Activated CD4-positive, alpha-beta memory T cell treated with anti-CD3 and anti-CD28 coated beads for 36 hours (primary cell): Measurements from ENCODE around the gene CALCOCO1. TPM values are rescaled to one million over a fixed set of nuclear protein-coding genes. Genes with fewer than 3 reads are reported as not detected.

Source experiments
- CTCF ChIA-PET: fragments of 350-600 bp; sonication (Branson Sonifier 250); formaldehyde crosslinking; loops from one replicate; lab custom pipeline; 2021; ENCODE audit warnings: antibody characterized with exemption, inconsistent platforms; lab: Charles Lee
- POLR2A ChIA-PET: fragments of 350-600 bp; sonication (Branson Sonifier 250); formaldehyde crosslinking; loops from one replicate; lab custom pipeline; 2021; ENCODE audit warnings: antibody characterized with exemption; lab: Charles Lee
- DNase-seq: peaks from one replicate; pipeline ENCODE4 v3.0.0-alpha.2; 2020
- H3K27ac Mint-ChIP-seq: one replicate; pipeline ENCODE4 v1.8.0; 2021; ENCODE audit warnings: mixed read lengths
- H3K27me3 Mint-ChIP-seq: one replicate; pipeline ENCODE4 v1.8.0; 2021; ENCODE audit warnings: mixed read lengths
- H3K36me3 Mint-ChIP-seq: one replicate; pipeline ENCODE4 v1.8.0; 2021; ENCODE audit warnings: mixed read lengths
- H3K4me1 Mint-ChIP-seq: one replicate; pipeline ENCODE4 v1.8.0; 2021; ENCODE audit warnings: low read depth, mixed read lengths
- H3K4me3 Mint-ChIP-seq: one replicate; pipeline ENCODE4 v1.8.0; 2021; ENCODE audit warnings: mild to moderate bottlenecking, mixed read lengths
- H3K9me3 Mint-ChIP-seq: one replicate; pipeline ENCODE4 v1.8.0; 2021; ENCODE audit warnings: mixed read lengths
- intact Hi-C: fragments of 100-400 bp; cut with micrococcal nuclease; formaldehyde crosslinking; loops from one replicate; pipeline ENCODE4 v1.15.1; 2023
- total RNA-seq, 2 experiments: library from RNA; stranded (reverse); gene quantifications; one replicate each; pipeline ENCODE4 v1.2.3, GENCODE V29; 2021

CALCOCO1 gene
- total RNA-seq, 2 experiments from 2014 or later: 21.2 to 23.7 TPM

DNA sequence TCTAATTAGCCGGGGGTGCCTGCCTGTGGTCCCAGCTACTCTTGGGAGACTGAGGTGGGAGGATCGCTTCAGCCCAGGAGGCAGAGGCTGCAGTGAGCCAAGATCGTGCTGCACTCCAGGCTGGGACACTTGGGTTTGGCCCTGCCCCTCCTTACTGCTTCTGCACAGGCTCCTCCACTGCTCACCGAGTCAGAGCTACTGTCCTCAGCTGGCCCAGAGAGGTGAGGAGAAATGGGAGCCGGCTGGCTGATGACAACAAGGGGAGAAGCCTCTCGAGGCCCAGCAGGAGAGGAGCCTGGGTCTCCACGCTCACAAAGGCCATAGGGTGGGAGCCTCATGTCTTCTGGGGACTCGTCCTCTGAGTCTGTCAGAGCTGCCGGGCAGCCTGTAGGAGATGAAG, 13.7 kb downstream of the CALCOCO1 start:
- Mint-ChIP-seq H3K27me3 (no peaks in the 10 kb centered on the region), H3K27ac (no peak overlapping the region), H3K4me3 (no peak overlapping the region), H3K4me1 (no peaks in the 10 kb centered on the region), H3K36me3 (peaks cover 9% of the 10 kb centered on the region), H3K9me3 (no peaks in the 10 kb centered on the region)
- intact Hi-C loops: no loop called here
- ChIA-PET CTCF (interaction anchor here (0.6 to 1.8 kb wide), 5 partner anchors 14 to 44 kb away, joined by 3 to 8 read pairs (median 6); partner anchors contain the start of gene ATP5MC2), POLR2A (no interaction called here)
- no peak for DNase-seq

- H3K4me3 Mint-ChIP-seq: no peak overlapping the region
- peaks cover 9% of the 10 kb centered on the region for H3K36me3 Mint-ChIP-seq
- CTCF ChIA-PET: no interaction called here
- no peak for DNase-seq
- H3K27me3 Mint-ChIP-seq: peaks cover 5% of the 10 kb centered on the region
- intact Hi-C loops: no loop called here
- POLR2A ChIA-PET: no interaction called here
- no peaks in the 10 kb centered on the region for H3K9me3 Mint-ChIP-seq
- H3K4me1 Mint-ChIP-seq: no peaks in the 10 kb centered on the region
- H3K27ac Mint-ChIP-seq: no peak overlapping the region
These were observed 15.1 kb downstream of the CALCOCO1 start for GRCh38 chr12:53712059-53712643.

- H3K4me1 Mint-ChIP-seq: no peaks in the 10 kb centered on the region
- intact Hi-C loops: no loop called here
- H3K36me3 Mint-ChIP-seq: peaks cover 2% of the 10 kb centered on the region
- peaks cover 11% of the 10 kb centered on the region for H3K27me3 Mint-ChIP-seq
- H3K27ac Mint-ChIP-seq: no peak overlapping the region
- ChIA-PET CTCF (interaction anchor here (10.3 kb wide), 1 partner anchor 35 kb away, joined by 301 read pairs; no protein-coding TSS in a partner anchor), POLR2A (no interaction called here)
- H3K9me3 Mint-ChIP-seq: no peaks in the 10 kb centered on the region
- no peak for DNase-seq
- H3K4me3 Mint-ChIP-seq: no peak overlapping the region
These were observed 17.2 kb downstream of the CALCOCO1 start for GRCh38 chr12:53710091-53710490.

DNA sequence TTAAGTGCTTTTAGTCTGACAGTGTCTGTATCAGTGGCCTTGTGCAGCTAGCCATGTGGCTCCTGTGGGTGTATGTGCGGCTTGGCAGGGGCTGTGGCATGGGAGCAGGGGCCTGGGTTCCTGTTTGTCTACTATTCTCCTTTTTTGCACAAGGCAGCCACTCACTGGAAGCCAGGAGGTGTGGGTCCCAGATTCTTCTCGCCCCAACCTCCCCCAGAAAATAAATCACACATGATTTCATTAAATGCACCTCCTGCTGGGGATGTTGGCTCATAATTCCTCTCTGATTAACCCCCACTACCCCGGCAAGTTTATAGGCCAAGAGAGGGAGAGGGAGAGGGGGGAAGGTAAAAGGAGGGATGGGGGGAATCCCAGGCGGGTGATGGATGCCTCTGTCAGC, 17.6 kb downstream of the CALCOCO1 start:
- intact Hi-C loops: no loop called here
- H3K4me1 Mint-ChIP-seq: no peaks in the 10 kb centered on the region
- H3K27me3 Mint-ChIP-seq: peaks cover 11% of the 10 kb centered on the region
- peaks cover 2% of the 10 kb centered on the region for H3K36me3 Mint-ChIP-seq
- no peak for DNase-seq
- H3K9me3 Mint-ChIP-seq: no peaks in the 10 kb centered on the region
- POLR2A ChIA-PET: no interaction called here
- H3K4me3 Mint-ChIP-seq: no peak overlapping the region
- H3K27ac Mint-ChIP-seq: no peak overlapping the region
- CTCF ChIA-PET: interaction anchor here (10.3 kb wide), 1 partner anchor 35 kb away, joined by 301 read pairs; no protein-coding TSS in a partner anchor

GRCh38 chr12:53706080-53706479, 21.2 kb downstream of the CALCOCO1 start:
- Mint-ChIP-seq H3K36me3 (no peaks in the 10 kb centered on the region), H3K27me3 (peaks cover 31% of the 10 kb centered on the region), H3K4me1 (no peaks in the 10 kb centered on the region), H3K9me3 (no peaks in the 10 kb centered on the region), H3K4me3 (no peak overlapping the region), H3K27ac (no peak overlapping the region)
- no peak for DNase-seq
- intact Hi-C loops: no loop called here
- ChIA-PET CTCF (interaction anchor here (10.3 kb wide), 1 partner anchor 39 kb away, joined by 301 read pairs; no protein-coding TSS in a partner anchor), POLR2A (interaction anchor here (0.8 kb wide), 1 partner anchor 257 kb away, joined by 5 read pairs; no protein-coding TSS in a partner anchor)

GRCh38 chr12:53703756-53704155, 23.5 kb downstream of the CALCOCO1 start:
- Mint-ChIP-seq H3K36me3 (no peaks in the 10 kb centered on the region), H3K4me1 (no peaks in the 10 kb centered on the region), H3K27ac (no peak overlapping the region), H3K27me3 (peaks cover 52% of the 10 kb centered on the region), H3K9me3 (no peaks in the 10 kb centered on the region), H3K4me3 (no peak overlapping the region)
- ChIA-PET CTCF (interaction anchor here (1.0 to 10.3 kb wide), 2 partner anchors 9 to 41 kb away, joined by 3 to 301 read pairs; no protein-coding TSS in a partner anchor), POLR2A (interaction anchor here (0.7 kb wide), 1 partner anchor 28 kb away, joined by 3 read pairs; no protein-coding TSS in a partner anchor)
- intact Hi-C loops: no loop called here
- DNase-seq: no peak

DNA sequence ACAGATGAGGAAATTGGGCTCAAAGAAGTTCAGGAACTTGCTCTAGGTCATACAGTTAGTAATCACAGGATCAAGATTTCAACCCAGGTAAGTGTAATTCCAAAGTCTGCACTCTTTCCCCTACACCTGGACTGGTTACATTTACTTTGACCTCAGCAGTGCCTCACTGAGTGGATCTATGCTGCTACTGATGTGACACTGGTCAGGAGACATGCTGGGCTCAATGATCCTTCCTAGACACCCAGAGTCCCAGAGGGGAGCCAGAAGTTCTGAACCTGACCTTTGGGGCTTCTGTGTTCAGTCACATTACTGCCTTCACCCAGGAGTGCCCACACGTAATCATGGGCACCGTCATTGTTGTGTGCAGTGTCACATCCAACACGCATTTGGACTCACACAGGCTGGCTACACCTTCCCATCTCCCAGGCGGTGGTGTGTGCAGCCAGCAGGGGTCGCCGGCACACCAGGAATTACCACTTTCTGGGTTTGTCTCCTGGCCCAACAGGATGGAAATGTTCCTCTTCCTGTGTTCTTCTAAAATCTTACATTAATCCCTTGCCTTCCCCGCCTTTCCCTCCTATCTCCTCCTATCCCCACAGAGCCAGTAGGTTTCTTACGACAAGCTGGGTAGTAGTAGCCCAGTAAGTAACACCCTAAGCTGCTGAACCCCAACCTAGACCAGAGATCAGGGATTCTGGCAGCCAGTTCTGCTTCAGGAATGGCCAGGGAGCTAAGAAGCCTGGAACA, 25.6 kb downstream of the CALCOCO1 start:
- intact Hi-C loops: loop anchor here (1.0 kb wide), 1 partner anchor 45 kb away; no protein-coding TSS in a partner anchor
- no peak overlapping the region for H3K27ac Mint-ChIP-seq
- peaks cover 62% of the 10 kb centered on the region for H3K27me3 Mint-ChIP-seq
- H3K36me3 Mint-ChIP-seq: no peaks in the 10 kb centered on the region
- no peaks in the 10 kb centered on the region for H3K9me3 Mint-ChIP-seq
- ChIA-PET POLR2A (interaction anchor here (0.6 kb wide), 1 partner anchor 52 kb away, joined by 4 read pairs; no protein-coding TSS in a partner anchor), CTCF (interaction anchor here (0.7 to 10.3 kb wide), 20 partner anchors 9 to 267 kb away, joined by 3 to 301 read pairs (median 4); partner anchors contain the start of genes CALCOCO1 and CISTR)
- H3K4me1 Mint-ChIP-seq: peaks cover 5% of the 10 kb centered on the region
- peak; percentile 84 for DNase-seq
- H3K4me3 Mint-ChIP-seq: no peak overlapping the region

- Mint-ChIP-seq H3K9me3 (no peaks in the 10 kb centered on the region), H3K4me3 (no peak overlapping the region), H3K4me1 (peaks cover 15% of the 10 kb centered on the region), H3K36me3 (no peaks in the 10 kb centered on the region), H3K27ac (no peak overlapping the region), H3K27me3 (peaks cover 68% of the 10 kb centered on the region)
- POLR2A ChIA-PET: no interaction called here
- DNase-seq: no peak
- CTCF ChIA-PET: interaction anchor here (0.9 to 5.6 kb wide), 9 partner anchors 10 to 157 kb away, joined by 3 to 172 read pairs (median 5); partner anchors contain the start of genes ATP5MC2 and CALCOCO1
- intact Hi-C loops: no loop called here
These were observed 26.7 kb downstream of the CALCOCO1 start for GRCh38 chr12:53700567-53700966.

- Mint-ChIP-seq H3K4me1 (peaks cover 22% of the 10 kb centered on the region), H3K36me3 (no peaks in the 10 kb centered on the region), H3K27ac (no peak overlapping the region), H3K9me3 (no peaks in the 10 kb centered on the region), H3K27me3 (peaks cover 76% of the 10 kb centered on the region), H3K4me3 (no peak overlapping the region)
- DNase-seq: no peak
- intact Hi-C loops: no loop called here
- POLR2A ChIA-PET: no interaction called here
- CTCF ChIA-PET: interaction anchor here (0.7 to 5.6 kb wide), 9 partner anchors 9 to 502 kb away, joined by 3 to 172 read pairs (median 5); partner anchors contain the start of gene ATP5MC2
These were observed 27.6 kb downstream of the CALCOCO1 start for GRCh38 chr12:53699678-53700025.

GRCh38 chr12:53698948-53699677, 28.1 kb downstream of the CALCOCO1 start:
- no peak for DNase-seq
- Mint-ChIP-seq H3K4me1 (peaks cover 28% of the 10 kb centered on the region), H3K36me3 (no peaks in the 10 kb centered on the region), H3K27me3 (peaks cover 79% of the 10 kb centered on the region), H3K9me3 (no peaks in the 10 kb centered on the region), H3K27ac (no peak overlapping the region), H3K4me3 (no peak overlapping the region)
- ChIA-PET CTCF (interaction anchor here (0.7 to 5.6 kb wide), 8 partner anchors 9 to 502 kb away, joined by 3 to 172 read pairs (median 6); partner anchors contain the start of gene ATP5MC2), POLR2A (no interaction called here)
- intact Hi-C loops: no loop called here

DNA sequence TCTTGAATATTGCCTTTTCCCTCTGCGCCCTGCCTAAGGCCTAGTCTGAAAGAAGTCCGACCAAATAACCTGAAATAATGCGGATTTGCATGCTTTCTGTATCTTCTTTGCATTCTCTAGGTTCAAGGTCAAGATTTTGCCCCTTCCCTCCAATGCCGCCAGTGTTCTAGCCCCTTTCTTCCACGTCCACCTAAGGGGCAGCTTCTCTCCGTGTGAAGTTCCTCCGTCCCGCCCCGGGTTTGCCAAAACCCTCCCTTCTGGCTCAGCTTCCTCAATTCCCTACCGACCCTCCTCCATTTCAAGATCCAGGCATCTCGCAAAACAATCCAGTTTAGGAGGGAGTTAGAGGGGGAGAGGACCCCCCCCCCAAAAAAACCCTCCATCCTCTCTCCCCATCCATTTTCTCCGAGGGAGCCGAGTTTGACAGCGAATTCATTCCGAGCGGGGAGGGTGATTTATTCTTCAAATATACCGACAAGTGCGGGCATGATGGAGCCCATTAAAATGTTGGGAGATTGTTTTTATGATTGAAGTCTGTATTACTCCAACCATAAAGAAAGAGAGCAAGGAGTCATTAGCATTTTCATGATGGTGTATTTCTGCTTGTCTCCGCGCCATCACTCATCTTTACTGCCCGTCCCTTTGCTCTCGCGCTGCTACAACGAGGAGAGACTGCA, 30.5 kb downstream of the CALCOCO1 start:
- CTCF ChIA-PET: interaction anchor here (2.3 to 5.6 kb wide), 2 partner anchors 20 to 48 kb away, joined by 17 to 172 read pairs; partner anchors contain the start of gene ATP5MC2
- no peaks in the 10 kb centered on the region for H3K9me3 Mint-ChIP-seq
- no peak for DNase-seq
- peaks cover 76% of the 10 kb centered on the region for H3K27me3 Mint-ChIP-seq
- peak overlapping the region; percentile 16 for H3K4me3 Mint-ChIP-seq
- H3K4me1 Mint-ChIP-seq: peaks cover 29% of the 10 kb centered on the region
- intact Hi-C loops: no loop called here
- POLR2A ChIA-PET: no interaction called here
- no peaks in the 10 kb centered on the region for H3K36me3 Mint-ChIP-seq
- no peak overlapping the region for H3K27ac Mint-ChIP-seq
